GM12864 (cell line): Measurements from ENCODE around the gene NMNAT3.

ENCODE experiments used
- DNase-seq: peaks from one replicate; pipeline ENCODE4 v3.0.0-alpha.2; 2011; ENCODE audit warnings: low read depth
- H3K4me3 ChIP-seq: 2 replicates; pipeline ENCODE4 v1.5.1; 2011; ENCODE audit warnings: mild to moderate bottlenecking, low read depth, low read length, control low read depth
- CTCF ChIP-seq: IDR thresholded peaks from 2 replicates; pipeline ENCODE4 v1.5.1; 2011; ENCODE audit warnings: low read depth, mild to moderate bottlenecking, moderate library complexity, low read length, control low read depth, inconsistent platforms; ENCODE audit errors: missing control alignments

NMNAT3 gene

GRCh38 chr3:139689708-139690228 lies 12.0 kb upstream of the NMNAT3 start:
- TF ChIP-seq CTCF = no peak
- DNase-seq = no peak
- no peak overlapping the region for H3K4me3 ChIP-seq

- no peak for TF ChIP-seq CTCF
- no peak for DNase-seq
- H3K4me3 ChIP-seq = no peak overlapping the region
Measured at GRCh38 chr3:139689122-139689521, 11.3 kb upstream of the NMNAT3 start.

GRCh38 chr3:139687431-139687830 lies 9.7 kb upstream of the NMNAT3 start:
- no peak for DNase-seq
- H3K4me3 ChIP-seq = no peak overlapping the region
- TF ChIP-seq CTCF = no peak

- no peak overlapping the region for H3K4me3 ChIP-seq
- no peak for TF ChIP-seq CTCF
- no peak for DNase-seq
Measured at GRCh38 chr3:139686624-139687023, 8.9 kb upstream of the NMNAT3 start.

GRCh38 chr3:139686206-139686605 lies 8.4 kb upstream of the NMNAT3 start:
- no peak for TF ChIP-seq CTCF
- DNase-seq = no peak
- H3K4me3 ChIP-seq = no peak overlapping the region

- no peak overlapping the region for H3K4me3 ChIP-seq
- TF ChIP-seq CTCF = no peak
- DNase-seq = no peak
Measured at GRCh38 chr3:139679220-139679775, 1.5 kb upstream of the NMNAT3 start.
